ENCODE data around the gene ADAMTS14. TPM values are rescaled to one million over a fixed set of nuclear protein-coding genes. Genes with fewer than 3 reads are reported as not detected.

ADAMTS14 gene
- total RNA-seq, 8 experiments from 2014 or later, result 0.05 to 1.9 (median 0.50) TPM

DNA sequence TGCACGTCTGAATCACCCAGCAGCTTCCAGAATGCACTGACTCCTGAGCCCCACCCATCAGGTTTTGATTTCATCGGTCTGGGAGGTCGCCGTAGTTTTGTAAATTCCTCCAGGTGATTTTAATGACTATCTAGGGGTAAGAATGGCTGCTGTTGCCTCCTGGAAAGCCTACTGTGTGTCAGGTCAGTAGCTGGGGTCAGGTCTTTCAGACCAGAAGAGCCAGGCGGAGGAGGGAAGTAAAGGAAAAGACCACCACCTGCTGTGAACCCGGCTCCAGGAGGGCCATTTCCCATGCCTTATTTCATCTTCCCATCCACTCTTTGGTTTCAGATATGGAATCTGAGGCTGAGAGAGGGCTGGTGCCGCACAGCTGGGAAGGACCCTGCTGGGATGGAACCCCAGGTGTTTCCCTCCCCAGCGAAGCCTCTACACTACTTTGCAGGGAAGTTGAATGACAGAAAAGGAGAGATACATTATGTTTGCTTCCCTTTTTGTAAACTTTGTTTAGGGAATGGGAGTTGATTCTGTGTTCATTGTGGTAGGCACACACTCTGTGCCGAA is 19.8 kb downstream of the ADAMTS14 start:
- Histone ChIP-seq H3K4me3 (no peak overlapping the region), H3K4me1 (replicated peaks in 1 of 2) (peaks cover 0 to 7% of the 10 kb centered on the region in 2 donors), H3K27ac (no peak overlapping the region)
- 40 to 88% (median 71%) methylated on average over 1 to 7 of the region's 9 CpGs; no CpG with 5 or more reads in 3 of the 10 experiments for WGBS, 10 experiments
- in situ Hi-C loops (cut with MboI; ENCODE audit: low pct_unique_long_range_greater_than_20kb in 2 of 9, low sequenced_read_pairs in 9 of 9, unreplicated experiment in 9 of 9), result no loop called here
- ATAC-seq (replicated peaks in 6 of 8), result no peak

GRCh38 chr10:70693619-70694335 is 21.5 kb downstream of the ADAMTS14 start:
- ATAC-seq (replicated peaks in 6 of 8), result peak in 3 of 8 experiments; percentile 78 to 84 (median 83)
- H3K4me1 ChIP-seq (replicated peaks in 1 of 2), result peaks cover 0 to 7% of the 10 kb centered on the region in 2 donors
- WGBS, 10 experiments, result 0 to 92% (median 49%) methylated on average over 2 to 19 of the region's 19 CpGs; no CpG with 5 or more reads in 2 of the 10 experiments
- H3K27ac ChIP-seq, result no peak overlapping the region
- H3K4me3 ChIP-seq, result no peak overlapping the region
- in situ Hi-C loops (cut with MboI; ENCODE audit: low pct_unique_long_range_greater_than_20kb in 2 of 9, low sequenced_read_pairs in 9 of 9, unreplicated experiment in 9 of 9), result no loop called here

DNA sequence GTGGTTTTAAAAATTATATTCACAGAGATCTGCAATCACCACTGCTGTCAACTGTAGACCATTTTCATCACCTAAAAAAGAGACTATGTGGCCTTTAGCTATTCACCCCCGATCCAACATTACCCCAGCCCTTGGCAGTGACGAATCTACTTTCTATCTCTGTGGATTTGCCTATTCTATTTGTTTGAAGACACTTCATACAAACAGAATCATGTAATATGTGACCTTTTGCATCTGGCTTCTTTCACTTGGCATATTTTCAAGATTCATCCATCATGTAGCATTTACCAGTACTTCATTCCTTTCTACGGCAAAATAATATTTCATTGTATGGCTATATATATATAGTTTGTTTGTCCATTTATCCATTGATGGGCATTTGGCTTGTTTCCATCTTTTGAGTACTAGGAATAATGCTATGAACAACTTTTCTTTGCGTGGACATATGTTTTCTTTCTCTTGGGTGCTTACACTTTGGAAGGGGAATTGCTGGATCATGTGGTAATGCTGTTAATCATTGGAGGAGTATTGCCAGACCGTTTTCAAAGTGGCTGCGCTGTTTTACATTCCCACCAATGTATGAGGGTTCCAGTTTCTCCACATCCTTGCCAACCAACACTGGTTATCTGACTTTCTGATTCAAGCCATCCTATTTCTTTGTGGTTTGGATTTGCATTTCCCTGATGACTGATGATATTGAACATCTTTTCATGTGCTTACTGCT is 22.3 kb downstream of the ADAMTS14 start:
- peak in 3 of 8 experiments; percentile 13 to 31 (median 20) for ATAC-seq (replicated peaks in 6 of 8)
- Histone ChIP-seq H3K4me3 (no peak overlapping the region), H3K27ac (no peak overlapping the region), H3K4me1 (replicated peaks in 1 of 2) (peaks cover 0 to 2% of the 10 kb centered on the region in 2 donors)
- in situ Hi-C loops (cut with MboI; ENCODE audit: low pct_unique_long_range_greater_than_20kb in 2 of 9, low sequenced_read_pairs in 9 of 9, unreplicated experiment in 9 of 9), result no loop called here
- 6 to 93% (median 71%) methylated on average over 1 to 6 of the region's 6 CpGs; no CpG with 5 or more reads in 1 of the 10 experiments for WGBS, 10 experiments

- Histone ChIP-seq H3K4me1 (replicated peaks in 1 of 2) (no peaks in the 10 kb centered on the region), H3K27ac (no peak overlapping the region), H3K4me3 (no peak overlapping the region)
- in situ Hi-C loops (cut with MboI; ENCODE audit: low pct_unique_long_range_greater_than_20kb in 2 of 9, low sequenced_read_pairs in 9 of 9, unreplicated experiment in 9 of 9), result no loop called here
- WGBS, 10 experiments, result 0 to 100% (median 91%) methylated on average over 1 to 3 of the region's 3 CpGs; no CpG with 5 or more reads in 6 of the 10 experiments
- no peak for ATAC-seq (replicated peaks in 6 of 8)
Observed at GRCh38 chr10:70695241-70696030, 23.1 kb downstream of the ADAMTS14 start.

GRCh38 chr10:70698211-70698610 is 25.9 kb downstream of the ADAMTS14 start:
- in situ Hi-C loops (cut with MboI; ENCODE audit: low pct_unique_long_range_greater_than_20kb in 2 of 9, low sequenced_read_pairs in 9 of 9, unreplicated experiment in 9 of 9), result no loop called here
- Histone ChIP-seq H3K27ac (no peak overlapping the region), H3K4me1 (replicated peaks in 1 of 2) (no peaks in the 10 kb centered on the region), H3K4me3 (no peak overlapping the region)
- WGBS, 10 experiments, result 50 to 100% (median 90%) methylated on average over 1 to 4 of the region's 4 CpGs; no CpG with 5 or more reads in 1 of the 10 experiments
- ATAC-seq (replicated peaks in 6 of 8), result no peak

- Histone ChIP-seq H3K4me3 (no peak overlapping the region), H3K27ac (no peak overlapping the region), H3K4me1 (replicated peaks in 1 of 2) (no peaks in the 10 kb centered on the region)
- in situ Hi-C loops (cut with MboI; ENCODE audit: low pct_unique_long_range_greater_than_20kb in 2 of 9, low sequenced_read_pairs in 9 of 9, unreplicated experiment in 9 of 9), result no loop called here
- no peak for ATAC-seq (replicated peaks in 6 of 8)
- WGBS, 10 experiments, result 80 to 100% (median 87%) methylated on average over 1 to 3 of the region's 3 CpGs; no CpG with 5 or more reads in 5 of the 10 experiments
Observed at GRCh38 chr10:70699063-70699658, 26.9 kb downstream of the ADAMTS14 start.

DNA sequence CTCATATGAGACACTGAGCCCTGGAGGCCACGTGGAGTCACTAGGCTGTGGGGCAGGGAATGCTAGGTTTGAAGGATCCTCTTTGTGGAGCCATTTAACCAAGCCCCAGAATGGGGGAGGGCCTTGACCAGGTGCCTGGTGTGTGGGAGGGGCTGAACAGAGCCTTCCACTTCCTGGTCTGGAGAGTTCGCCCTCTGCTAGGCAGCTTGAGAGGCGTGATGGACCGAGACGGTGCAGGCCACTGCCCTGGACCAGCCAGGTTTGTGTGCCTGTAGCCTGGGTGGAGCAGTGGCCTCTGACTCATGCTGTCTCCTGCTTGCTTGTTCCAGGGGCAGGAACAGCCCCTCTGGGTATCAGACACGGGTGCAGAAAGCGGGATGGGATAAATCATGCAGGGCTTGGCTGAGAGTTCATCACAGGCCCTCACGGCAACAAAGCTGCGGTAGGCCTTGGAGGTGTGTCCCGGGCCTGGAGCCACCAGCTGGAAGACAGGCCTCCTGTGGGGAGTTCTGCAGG is 27.4 kb downstream of the ADAMTS14 start:
- 68 to 100% (median 80%) methylated on average over 1 to 6 of the region's 10 CpGs; no CpG with 5 or more reads in 5 of the 10 experiments for WGBS, 10 experiments
- peak; percentile 78 to 96 (median 90) for ATAC-seq (replicated peaks in 6 of 8)
- no peak overlapping the region for H3K27ac ChIP-seq
- in situ Hi-C loops (cut with MboI; ENCODE audit: low pct_unique_long_range_greater_than_20kb in 2 of 9, low sequenced_read_pairs in 9 of 9, unreplicated experiment in 9 of 9), result no loop called here
- H3K4me3 ChIP-seq, result no peak overlapping the region
- no peaks in the 10 kb centered on the region for H3K4me1 ChIP-seq (replicated peaks in 1 of 2)

- H3K27ac ChIP-seq, result no peak overlapping the region
- H3K4me3 ChIP-seq, result no peak overlapping the region
- 80 to 100% (median 100%) methylated on average over 1 to 4 of the region's 15 CpGs; no CpG with 5 or more reads in 5 of the 10 experiments for WGBS, 10 experiments
- ATAC-seq (replicated peaks in 6 of 8), result no peak
- in situ Hi-C loops (cut with MboI; ENCODE audit: low pct_unique_long_range_greater_than_20kb in 2 of 9, low sequenced_read_pairs in 9 of 9, unreplicated experiment in 9 of 9), result no loop called here
- no peaks in the 10 kb centered on the region for H3K4me1 ChIP-seq (replicated peaks in 1 of 2)
Observed at GRCh38 chr10:70702190-70702763, 30.0 kb downstream of the ADAMTS14 start.

DNA sequence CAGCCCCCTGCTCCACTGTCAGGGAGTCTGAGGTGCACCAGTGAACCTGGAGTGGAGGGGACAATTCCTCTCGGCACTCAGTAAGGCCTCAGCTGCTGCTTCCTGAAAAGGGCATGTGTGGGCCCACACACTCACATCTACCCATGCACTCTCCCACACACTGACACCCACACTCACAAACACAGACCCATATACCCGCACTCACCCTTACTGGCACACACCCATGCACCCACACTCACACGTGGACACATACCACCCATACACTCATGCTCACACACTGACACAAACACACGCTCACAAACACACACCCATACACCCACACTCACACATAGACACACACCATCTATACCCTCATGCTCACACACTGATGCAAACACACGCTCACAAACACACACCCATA is 31.9 kb downstream of the ADAMTS14 start:
- 71 to 100% (median 92%) methylated on average over 1 to 4 of the region's 5 CpGs; no CpG with 5 or more reads in 5 of the 10 experiments for WGBS, 10 experiments
- Histone ChIP-seq H3K4me3 (no peak overlapping the region), H3K27ac (no peak overlapping the region), H3K4me1 (replicated peaks in 1 of 2) (no peaks in the 10 kb centered on the region)
- ATAC-seq (replicated peaks in 6 of 8), result no peak
- in situ Hi-C loops (cut with MboI; ENCODE audit: low pct_unique_long_range_greater_than_20kb in 2 of 9, low sequenced_read_pairs in 9 of 9, unreplicated experiment in 9 of 9), result no loop called here

DNA sequence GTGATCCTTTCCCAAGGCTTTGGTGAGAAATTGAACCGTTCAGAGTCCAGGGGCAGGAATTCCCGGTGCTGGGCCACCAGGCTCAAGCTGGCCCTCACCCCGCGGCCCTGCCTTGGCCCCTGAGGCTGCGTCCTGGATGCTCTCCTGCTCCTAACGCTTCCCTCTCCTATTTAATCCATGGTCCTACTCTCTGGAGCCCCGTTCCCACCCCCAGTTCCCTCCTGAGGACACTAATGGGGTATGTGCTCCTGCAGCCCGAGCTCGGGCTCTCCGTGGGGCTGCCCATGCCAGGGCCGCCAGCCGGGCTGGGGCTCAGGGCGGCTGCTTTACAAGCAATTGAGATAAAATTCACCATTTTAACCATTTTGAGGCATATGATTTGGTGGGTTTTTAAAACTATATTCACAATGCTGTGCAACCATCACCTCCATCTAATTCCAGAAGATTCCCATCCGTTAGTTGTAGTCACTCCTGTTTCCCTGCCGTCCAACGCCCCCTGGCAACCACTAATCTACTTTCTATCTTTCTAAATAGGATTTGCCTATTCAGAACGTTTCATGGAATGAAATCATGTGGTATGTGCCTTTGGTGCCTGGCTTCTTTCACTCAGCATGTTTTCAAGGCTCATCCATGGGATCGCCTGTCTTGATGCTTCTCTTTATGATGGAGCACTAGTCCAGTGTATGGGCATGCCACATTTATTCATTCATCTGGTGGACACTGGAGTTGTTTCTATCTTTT is 33.0 kb downstream of the ADAMTS14 start:
- in situ Hi-C loops (cut with MboI; ENCODE audit: low pct_unique_long_range_greater_than_20kb in 2 of 9, low sequenced_read_pairs in 9 of 9, unreplicated experiment in 9 of 9), result no loop called here
- Histone ChIP-seq H3K4me1 (replicated peaks in 1 of 2) (no peaks in the 10 kb centered on the region), H3K4me3 (no peak overlapping the region), H3K27ac (no peak overlapping the region)
- ATAC-seq (replicated peaks in 6 of 8), result no peak
- 0 to 90% (median 67%) methylated on average over 1 to 12 of the region's 18 CpGs; no CpG with 5 or more reads in 2 of the 10 experiments for WGBS, 10 experiments

GRCh38 chr10:70711177-70711576 is 38.9 kb downstream of the ADAMTS14 start:
- WGBS, 10 experiments, result 76 to 90% (median 85%) methylated on average over 1 to 6 of the region's 7 CpGs; no CpG with 5 or more reads in 3 of the 10 experiments
- no peak overlapping the region for H3K27ac ChIP-seq
- no peak overlapping the region for H3K4me3 ChIP-seq
- in situ Hi-C loops (cut with MboI; ENCODE audit: low pct_unique_long_range_greater_than_20kb in 2 of 9, low sequenced_read_pairs in 9 of 9, unreplicated experiment in 9 of 9), result no loop called here
- H3K4me1 ChIP-seq (replicated peaks in 1 of 2), result peaks cover 6% of the 10 kb centered on the region in 2 donors
- no peak for ATAC-seq (replicated peaks in 6 of 8)
